ENCODE data around the gene SLC35B4.

- TF ChIP-seq CTCF (IDR thresholded peaks at IDR 0.05), result peak in 1 of 2 donors; percentile 14
- peak in 1 of 3 donors; percentile 22 for TF ChIP-seq POLR2AphosphoS5 (IDR thresholded peaks at IDR 0.05)
- no peak for TF ChIP-seq EP300 (IDR thresholded peaks at IDR 0.05)
Measured at GRCh38 chr7:134316539-134317344, at the start of gene SLC35B4.

All from suprapubic skin (tissue), 4 donors.